CD4-positive, alpha-beta T cell treated with Interleukin-10 for 1 hour (primary cell): ENCODE data around the gene LIPE.

Experiments used
- DNase-seq: peaks from one replicate; pipeline ENCODE4 v3.0.0-alpha.2; 2020

LIPE gene

DNA sequence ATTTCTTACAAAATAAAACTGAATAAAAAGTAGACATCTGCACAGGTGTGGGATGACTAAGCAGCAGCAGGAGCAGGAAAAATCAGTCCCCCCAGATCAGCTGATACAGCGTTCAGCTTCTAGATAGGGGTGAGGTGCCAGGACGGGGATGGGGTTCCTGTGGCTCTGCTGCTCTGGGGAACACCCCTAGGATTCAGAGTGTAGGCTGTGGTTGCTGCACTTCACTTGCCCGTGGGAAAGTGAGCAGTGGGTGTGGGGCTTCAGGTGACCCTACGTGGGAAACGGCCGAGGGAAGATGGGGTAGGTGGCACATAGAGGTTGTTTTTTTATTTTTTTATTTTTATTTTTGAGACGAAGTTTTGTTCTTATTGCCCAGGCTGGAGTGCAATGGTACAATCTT, 18.8 kb upstream of the LIPE start:
- no peak for DNase-seq

DNA sequence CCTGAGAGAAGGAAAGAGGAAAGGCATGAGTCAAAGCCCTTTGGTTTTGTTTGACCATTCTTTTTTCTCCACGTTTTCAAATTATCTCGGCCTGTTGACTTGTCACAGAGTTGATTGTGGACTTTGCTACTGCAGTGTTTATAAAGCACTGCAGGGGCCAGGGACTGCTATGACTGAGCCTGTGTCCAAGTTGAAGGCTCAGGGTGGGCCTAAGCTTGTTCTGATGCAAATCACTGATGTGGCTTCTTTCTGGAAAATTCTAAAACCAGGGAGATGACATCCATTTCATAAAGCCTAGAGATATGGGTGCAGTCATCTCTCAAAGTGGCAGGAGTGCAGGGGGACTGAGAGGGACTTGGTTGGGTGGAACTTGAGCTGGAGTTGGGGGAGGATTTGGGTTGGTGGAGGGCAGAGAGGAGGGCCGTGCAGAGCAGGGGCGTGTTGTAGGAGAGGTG, 16.8 kb upstream of the LIPE start:
- no peak for DNase-seq

DNA sequence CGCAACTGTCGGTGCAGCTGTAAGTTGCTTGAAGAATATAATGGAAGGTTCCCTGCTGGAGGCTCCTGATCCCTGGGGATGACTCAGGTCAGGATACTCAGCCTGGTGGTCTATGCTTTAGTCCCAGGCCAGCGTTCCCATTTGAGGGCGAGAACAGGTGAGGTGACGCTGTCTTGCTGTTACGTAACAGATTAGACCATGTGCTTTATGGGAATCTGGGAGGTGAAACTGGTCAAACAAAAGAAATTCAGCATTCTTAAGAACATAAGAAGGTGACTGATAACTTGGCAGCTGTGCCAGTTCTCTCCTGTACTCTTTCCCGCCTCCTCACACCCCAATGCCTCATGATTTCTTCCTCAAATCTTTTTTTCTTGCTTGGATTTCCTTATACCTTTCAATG, 15.6 kb upstream of the LIPE start, which contains the start of gene CXCL17:
CXCL17 (minus strand) TSS at position 114 of the 400 bp plus-strand sequence. CDS start 114 bp downstream, outside the sequence.
- no peak for DNase-seq

DNA sequence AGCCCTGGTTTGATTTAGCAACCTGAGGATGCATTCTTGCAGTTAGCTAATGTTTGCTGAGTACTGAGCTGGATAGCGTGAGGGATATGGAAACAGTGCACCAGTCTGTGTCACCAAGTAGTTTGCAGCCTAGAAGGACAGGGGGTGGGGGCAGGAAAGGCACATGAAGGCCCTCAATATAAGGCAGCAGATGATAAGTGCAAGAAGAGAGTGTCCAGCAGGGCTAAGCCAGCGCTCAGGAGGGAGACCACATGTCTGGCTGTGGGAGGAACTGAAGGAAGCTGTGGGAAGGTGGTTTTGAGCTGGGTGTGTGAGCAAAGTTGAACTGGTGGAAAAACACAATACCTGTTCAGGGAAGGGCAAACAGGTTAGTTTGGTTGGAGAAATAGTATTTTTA, 13.9 kb upstream of the LIPE start:
- peak; percentile 21 for DNase-seq

DNA sequence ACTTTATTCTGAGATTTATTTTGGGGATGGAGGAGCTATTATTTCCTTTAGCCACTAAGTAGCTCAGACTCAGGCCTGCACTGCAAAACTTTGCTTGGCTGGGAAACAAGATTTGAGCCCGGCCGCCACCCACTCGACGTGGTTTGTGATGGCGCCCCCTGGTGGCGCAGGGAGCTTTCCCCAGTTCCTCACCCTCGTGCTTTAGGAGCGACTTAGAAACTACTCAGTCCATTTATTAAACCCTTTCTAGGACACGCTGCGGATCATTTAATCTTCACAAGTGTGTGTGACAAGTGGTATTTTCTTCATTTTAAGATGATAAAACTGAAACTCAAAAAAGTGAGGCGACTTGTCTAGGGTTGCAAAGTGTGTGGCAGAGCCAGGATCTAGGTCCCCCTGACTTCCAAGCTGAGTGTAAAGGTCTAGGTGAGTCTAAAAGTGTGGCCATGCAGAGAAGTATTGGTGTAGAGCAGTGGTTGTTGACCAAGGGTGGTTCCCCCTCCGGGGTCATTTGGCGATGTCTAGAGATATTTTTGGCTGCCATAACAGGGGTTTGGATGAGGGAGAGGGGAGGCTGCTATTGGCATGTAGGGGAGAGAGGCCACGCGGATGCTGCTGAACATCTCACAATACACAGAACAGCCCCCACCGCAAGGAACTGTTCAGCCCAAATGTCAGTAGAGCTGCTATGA, 13.3 kb upstream of the LIPE start:
- DNase-seq, result peak; percentile 81

DNA sequence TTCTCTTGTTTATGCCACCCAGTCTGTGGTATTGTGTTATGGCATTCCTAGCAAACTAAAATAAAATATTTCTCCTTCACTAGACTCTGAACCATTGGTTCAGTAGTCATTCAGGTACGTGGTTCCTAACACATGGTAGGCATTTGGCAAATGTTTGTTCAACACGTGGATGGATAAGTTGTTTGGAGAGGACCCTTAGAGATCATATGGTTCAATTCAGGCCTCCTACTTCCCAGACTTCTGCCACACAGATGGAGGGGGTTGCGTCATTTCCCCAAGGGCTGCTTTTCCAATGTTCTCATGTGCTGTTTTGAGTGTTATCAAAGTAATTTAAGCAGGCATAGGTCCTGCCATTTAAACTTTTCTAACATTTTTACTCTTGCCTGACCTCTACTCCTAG, 8.8 kb upstream of the LIPE start:
- no peak for DNase-seq

DNA sequence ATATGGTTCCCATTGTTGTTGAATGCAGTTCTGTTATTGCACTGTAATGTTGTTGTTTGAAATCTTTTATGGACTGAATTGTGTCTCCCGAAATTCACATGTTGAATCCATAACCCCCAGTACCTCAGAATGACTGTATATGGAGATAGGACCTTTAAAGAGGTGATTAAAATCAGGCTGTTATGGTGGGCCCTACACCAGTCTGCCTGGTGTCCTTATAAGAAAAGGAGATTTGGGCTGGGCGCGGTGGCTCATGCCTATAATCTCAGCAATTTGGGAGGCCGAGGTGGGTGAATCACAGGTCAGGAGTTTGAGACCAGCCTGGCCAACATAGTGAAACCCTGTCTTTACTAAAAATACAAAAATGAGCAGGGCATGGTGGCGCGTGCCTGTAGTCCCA, 8.1 kb upstream of the LIPE start:
- DNase-seq, result no peak

DNA sequence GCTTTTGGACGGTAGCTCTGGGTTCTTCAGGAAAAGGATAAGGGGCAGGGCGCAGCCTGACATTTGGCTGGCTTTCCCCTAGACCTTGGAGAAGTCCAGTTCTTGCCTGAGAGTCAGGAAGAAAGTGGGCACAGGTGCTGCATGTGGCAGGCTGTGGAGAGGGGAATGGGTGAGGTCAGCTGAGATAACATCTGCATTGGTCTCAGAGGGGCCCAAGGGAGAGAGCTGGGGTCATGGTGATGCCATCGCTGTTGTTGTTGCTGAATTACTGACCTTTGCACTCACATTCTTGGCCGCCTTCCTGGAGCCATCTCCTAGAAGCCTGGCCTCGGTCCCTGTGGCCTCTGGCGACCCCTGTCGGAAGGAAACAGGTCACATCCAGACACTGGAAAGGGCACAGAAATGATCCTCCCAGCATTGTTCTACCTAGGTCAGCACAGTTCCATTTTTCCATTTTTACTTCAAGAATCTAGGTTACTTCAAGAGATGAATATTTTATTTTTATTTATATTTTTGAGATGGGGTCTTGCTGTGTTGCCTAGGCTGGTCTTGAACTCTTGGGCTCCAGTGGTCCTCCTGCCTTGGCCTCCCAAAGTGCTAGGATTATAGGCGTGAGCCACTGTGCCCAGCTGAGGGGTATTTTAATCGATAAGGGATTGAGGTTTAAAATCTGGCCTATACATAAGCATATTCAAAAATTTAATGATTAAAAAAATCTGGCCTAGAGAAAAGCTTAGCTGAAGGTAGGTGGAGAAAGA, 6.5 kb upstream of the LIPE start:
- DNase-seq, result peak; percentile 77

DNA sequence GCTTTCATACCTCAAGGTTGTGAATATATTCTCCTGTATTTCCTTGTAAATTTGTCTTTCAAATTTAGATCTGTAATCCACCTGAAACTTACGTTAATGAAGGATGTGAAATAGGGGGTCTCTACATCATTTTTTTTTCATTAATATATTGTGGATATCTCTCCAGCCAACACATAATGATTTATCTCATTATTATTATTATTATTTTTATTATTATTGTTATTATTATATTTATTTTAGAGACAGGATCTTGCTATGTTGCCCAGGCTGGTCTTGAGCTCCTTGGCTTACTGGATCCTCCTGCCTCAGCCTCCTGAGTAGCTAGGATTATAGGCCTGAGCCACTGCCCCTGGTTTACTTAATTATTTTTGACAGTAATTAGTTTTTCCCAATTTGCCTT, 4.3 kb upstream of the LIPE start:
- no peak for DNase-seq

DNA sequence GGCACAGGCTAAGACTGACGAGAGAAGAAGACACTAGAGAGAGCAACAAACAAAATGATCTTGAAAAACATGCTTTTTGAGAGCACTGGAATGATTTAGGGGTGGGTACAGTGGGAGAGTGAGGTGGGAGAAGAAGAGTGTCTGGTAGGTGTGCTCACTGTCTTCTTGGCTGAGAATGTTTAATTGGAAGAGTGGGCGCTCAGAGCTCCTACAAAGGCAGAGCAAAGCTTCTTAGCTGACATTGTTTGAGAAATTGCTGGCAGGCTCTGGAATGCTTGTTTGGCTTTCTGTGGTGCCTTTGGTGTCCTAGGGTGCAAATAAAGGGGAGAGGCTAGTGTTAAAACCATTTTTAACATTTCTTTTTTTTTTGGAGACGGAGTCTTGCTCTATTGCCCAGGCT, 1.5 kb upstream of the LIPE start:
- no peak for DNase-seq

DNA sequence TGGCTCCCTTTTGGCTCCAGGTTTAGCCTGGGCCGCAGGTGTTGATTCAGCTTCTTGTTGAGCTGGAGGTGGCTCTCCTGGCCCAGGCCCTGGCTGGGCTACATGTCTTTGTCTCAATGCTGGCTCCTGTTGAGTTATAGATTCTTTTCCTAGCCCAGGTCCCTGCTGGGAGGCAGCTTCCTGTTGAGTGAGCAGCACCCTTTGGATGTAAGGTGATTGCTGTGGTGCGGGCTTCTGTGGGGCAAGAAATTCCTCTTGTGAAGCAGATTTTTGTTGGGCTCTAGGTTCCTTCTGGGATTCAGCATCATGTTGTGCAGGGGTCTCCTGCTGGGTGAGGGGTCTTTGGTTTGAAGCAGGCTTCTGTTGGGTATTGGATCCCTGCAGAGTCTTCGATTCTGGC, 545 bp downstream of the LIPE start:
- no peak for DNase-seq

DNA sequence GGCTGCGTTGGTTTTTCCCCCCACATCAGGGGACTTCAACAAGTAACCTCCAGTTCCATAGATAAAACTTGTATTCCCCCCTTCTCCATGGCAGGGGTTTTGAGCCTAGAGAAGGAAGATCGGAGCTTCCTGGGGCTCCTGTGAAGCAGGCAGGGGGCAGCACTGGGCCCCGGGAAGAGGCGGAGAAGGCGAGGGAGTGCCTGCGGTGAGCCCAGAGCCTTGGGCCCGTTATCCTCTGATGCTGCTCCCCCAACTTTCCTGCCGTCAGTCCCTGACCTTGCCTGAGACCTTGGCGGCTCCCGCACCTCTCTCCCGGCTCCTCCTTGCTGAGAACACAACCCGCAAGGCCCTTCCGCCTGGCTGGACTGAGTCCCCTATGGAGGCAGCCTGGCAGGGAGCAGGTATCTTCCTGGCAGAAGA, 2.5 kb downstream of the LIPE start:
- DNase-seq, result no peak

DNA sequence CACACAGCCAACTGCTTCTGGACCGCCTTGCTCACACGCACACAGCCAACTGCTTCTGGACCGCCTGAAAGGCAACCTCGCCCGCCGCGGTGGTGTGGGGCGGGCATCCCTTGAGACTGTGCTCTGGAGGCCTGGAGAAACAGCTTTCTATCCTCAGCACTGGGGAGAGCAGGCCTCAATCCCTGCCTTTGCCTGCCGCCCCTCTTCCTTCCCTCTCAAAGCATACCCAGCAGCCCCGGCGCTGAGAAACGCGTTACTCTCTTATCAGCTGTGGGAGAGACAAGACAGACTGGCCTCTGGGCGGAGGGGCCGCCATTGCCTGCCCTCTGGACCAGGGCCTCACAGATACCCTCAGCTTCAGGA, 2.9 kb downstream of the LIPE start:
- DNase-seq, result no peak

DNA sequence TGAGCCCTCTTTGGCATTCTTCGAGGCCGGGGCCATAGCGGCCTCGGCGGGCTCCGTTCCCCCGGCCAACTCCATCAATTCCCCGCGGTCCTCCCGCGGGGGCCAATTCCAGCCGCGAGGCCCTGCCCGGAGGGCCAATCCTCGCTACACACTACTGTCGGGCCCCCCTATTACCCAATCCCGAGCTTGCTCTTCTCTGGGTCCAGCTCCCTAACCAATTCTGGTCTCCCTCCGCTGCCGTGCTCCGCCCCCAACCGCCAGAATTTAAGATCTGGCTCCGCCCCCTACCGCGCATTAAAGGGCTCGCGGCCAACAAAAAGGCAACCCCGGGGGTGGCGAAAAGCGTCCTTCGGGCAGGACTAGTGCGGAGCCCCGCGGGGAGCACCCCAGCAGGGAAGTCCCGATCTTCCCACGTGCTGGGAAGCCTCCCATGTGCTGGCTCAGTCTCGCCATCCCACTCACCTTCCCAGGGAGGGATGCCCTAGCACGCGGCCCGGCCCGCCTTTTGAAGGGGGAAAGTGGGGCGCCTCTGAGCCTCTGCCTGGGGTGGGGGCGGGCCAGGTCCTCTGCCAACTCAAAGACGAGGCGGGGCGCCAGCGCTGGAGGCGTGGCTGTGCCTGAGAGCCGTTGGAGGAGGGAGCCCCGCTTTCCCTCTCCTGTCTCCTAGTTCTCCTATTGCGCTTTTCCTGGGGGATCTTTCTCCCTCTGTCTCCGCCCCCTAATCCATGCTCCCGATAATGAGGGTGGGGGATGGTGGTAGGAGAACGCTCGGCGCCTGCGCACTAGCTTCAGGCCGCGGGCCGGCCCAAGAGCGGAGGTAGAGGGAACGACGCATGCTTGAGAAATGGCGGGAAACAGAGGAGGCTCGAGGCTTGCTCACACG, 3.5 kb downstream of the LIPE start:
- DNase-seq, result peak; percentile 95

DNA sequence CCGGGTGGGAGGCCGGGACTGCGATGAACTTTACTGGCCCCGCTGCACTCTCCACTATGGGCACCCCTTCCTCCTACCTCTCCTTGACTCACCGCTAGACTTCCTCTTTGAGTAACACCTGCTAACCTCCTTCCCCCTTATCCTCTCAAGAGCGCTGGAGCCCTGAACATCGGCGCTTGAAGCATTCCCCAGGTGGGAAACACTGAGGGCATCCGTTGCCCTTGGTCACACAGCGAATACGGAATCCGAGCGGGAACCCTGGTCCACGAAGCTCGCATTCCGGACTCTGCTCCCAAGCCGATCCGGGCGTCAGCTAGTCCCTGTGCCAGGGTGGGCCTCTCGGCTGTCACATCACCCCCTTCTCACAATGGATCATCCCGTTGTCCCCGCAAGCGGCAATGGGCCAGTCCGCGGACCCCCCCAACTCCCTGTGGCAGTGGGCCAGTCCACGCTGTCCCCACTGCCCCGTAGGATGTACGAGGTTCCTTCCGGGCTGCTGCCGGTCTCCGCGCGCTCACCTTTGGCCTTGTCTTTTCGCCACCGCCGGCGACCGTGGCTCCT, 4.2 kb downstream of the LIPE start:
- peak; percentile 72 for DNase-seq

DNA sequence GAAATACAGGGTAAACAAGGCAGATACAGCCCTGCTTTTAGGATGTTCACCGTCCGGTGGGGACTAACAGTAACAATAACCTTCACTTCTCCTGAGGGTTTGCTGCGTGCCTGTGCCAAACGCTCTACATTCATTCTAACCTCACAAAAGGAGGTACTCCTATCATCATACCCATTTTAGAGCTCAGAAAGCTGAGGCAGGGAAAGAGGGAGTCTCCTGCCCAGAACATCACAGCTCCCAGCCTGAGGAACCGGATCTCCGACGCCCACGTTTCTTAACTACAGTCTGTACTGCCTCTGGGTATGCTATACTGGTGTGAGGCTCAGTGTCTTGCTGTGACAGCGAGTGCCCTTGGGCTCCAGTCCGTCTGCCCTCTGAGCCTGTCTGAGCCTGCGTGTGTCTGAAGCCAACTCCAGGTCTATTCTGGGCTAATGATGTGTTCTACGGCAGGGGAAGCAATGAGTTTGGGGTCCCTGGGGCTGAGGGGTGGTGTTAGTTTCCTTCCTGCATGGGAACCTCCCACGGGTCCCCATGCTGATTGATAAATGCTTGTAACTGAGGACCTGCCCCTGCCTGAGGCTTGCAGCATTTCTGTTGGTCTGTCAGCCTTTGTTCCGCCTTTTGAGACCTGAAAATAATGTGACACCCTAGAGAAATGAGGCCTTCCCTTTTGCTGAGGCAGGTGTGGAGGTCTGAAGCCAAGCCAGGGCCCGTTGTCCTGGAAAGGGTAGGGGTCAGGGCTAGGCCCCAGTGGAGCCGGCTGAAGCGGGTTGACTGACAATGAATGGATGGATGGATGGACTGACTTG, 4.9 kb downstream of the LIPE start:
- no peak for DNase-seq

DNA sequence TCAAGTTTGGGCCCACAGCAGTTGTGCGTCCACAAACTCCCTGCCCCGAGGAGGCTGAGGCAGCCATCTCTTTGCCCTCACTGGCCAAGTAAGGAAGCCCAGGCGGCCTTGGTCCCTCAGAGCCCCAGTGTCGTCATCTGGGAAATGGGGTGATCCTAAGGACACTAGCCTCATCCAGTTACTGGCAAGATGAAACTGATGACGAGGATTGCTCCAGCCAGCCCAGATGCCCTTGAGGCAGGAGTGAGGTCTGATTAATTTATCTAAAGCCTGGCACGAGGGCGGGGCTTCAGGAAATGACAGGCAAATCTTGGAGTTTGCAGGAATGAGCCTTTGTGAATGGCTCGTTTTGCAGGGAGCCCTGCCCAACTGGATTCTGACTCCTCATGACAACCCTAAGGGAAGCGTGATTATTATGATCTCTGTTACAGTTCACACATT, 5.6 kb downstream of the LIPE start:
- DNase-seq, result no peak

DNA sequence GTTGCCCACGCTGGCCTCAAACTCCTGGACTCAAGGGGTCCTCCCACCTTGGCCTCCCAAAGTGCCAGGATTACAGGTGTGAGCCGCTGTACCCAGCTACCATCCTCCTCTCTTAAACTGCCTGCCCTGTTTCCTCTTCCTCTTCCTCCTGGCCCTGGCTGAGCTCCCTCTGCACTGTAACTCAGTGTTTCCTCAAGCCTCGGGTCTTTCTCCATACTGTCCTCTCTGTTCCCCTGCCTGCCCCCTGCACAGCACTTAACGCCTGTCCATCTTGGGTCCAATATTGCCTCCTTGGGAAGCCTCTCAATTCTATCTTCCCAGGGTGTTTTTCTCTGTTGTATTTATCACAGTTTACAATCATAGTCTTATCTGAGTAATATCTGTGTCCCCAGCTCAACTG, 6.1 kb downstream of the LIPE start:
- DNase-seq, result no peak

DNA sequence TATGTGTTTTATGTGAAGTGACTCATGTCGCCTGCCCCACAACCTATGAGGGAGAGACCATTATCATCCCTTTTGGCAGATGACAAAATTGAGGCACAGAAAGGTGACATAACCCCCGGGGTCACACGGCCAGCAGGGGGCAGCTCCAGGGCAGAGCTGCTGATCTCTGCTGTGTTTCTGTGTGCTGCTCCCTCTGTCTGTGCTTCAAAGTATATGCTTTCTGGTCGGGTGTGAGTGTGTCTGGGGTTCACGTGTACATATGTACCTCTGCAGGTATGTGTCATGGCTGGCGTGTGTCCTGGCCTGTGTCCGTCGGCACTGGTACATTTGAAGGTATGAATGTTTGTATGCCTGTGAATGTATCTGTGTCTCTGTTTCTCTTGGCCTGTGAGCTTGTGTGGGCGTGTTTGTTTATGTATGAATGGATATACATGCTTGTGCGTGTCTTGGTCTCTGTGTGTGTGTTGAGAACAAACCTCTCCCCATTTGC, 7.1 kb downstream of the LIPE start:
- DNase-seq, result peak; percentile 84

DNA sequence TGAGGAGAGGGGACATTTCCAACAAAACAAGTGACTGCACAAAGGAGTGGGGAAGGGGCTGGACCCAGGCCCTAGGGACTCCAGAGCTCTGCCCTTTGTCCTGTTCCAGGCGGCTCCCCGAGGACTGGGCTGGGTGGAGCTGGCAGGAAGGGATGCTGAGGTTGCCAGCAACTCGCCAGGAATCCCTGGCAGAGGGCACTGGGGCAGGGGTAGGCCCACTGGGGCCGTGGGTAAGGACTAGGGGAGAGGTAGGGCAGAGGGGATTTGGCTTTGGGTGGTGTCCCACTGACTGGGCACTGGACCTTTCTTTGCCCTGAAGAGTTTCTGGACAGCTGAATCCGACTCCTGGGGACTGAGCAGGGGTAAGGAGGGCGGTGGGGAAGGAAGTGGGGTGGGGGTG, 7.9 kb downstream of the LIPE start:
- DNase-seq, result no peak

DNA sequence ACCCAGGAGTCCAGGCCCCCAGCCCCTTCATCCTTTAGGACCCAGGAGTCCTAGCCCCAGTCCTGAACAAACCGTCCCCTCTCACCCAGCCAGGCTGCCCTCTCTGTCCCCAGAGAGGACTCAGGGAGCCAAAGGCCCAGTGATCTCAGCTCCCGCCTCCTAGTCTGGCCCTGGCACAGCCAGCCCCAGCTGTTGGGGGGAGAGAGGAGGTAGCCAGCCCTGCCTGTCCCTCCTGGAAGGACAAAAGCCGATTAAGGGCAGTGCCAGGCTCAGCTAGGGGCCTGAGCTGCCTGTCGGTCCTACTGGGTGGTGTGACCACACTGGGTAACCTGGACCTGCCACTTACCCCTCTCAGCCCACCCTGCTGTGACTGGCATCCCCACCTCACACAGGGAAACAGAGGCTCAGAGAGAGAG, 14.5 kb downstream of the LIPE start:
- no peak for DNase-seq

DNA sequence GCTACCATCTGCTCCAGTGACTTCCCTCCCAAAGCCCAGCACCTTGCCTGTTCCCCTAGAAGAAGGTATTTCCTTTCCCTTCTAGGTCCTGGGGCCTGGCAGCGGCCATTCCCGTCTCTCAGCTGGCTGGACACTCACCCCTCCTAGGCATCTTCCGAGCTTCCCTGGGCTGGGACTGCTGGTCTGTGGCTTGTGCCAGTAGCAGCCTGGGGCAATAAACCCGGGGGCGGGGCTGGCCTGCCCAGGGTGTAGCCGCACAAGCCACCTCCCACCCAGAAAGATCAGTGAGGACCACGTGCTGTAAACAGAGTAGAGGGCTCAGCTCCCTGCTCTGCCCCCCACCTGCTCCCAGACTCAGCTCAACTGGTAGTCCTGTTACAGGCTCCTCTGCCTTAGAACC, 15.0 kb downstream of the LIPE start:
- no peak for DNase-seq
